ENCODE measurements around the gene TMCC1. TPM values are rescaled to one million over a fixed set of nuclear protein-coding genes. Genes with fewer than 3 reads are reported as not detected.

TMCC1 gene
- total RNA-seq, 1 donor from 2014 or later, result 33.4 TPM

DNA sequence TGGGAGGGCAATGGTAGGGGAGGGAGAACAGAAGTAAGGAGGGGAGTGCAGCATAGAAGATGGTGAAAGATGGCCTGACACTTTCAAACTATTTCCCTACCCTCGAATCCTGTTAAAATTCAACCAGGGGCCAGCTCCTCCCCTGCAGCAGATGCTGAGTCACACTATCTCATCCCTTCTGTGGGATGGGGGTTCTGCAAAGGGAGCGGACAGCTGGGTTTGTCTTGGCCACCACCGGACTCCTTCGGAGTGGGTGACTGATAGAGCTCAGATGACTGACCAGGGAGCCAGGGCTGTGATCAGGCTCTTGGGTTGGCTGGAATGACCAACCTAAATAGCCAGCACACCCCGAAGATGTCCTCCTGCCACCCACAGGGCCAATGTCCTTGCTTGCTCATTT lies 33.6 kb upstream of the TMCC1 start:
- TF ChIP-seq, protein P1, sequence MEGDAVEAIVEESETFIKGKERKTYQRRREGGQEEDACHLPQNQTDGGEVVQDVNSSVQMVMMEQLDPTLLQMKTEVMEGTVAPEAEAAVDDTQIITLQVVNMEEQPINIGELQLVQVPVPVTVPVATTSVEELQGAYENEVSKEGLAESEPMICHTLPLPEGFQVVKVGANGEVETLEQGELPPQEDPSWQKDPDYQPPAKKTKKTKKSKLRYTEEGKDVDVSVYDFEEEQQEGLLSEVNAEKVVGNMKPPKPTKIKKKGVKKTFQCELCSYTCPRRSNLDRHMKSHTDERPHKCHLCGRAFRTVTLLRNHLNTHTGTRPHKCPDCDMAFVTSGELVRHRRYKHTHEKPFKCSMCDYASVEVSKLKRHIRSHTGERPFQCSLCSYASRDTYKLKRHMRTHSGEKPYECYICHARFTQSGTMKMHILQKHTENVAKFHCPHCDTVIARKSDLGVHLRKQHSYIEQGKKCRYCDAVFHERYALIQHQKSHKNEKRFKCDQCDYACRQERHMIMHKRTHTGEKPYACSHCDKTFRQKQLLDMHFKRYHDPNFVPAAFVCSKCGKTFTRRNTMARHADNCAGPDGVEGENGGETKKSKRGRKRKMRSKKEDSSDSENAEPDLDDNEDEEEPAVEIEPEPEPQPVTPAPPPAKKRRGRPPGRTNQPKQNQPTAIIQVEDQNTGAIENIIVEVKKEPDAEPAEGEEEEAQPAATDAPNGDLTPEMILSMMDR (IDR thresholded peaks at IDR 0.05), result no peak
- H3K4me1 ChIP-seq, result no peaks in the 10 kb centered on the region
- peaks cover 15% of the 10 kb centered on the region for H3K9me3 ChIP-seq
- intact Hi-C loops (cut with DNase I), result no loop called here
- no peaks in the 10 kb centered on the region for H3K27me3 ChIP-seq (ENCODE audit: low read depth)
- ATAC-seq, result no peak
- no peaks in the 10 kb centered on the region for H3K36me3 ChIP-seq
- no peak overlapping the region for H3K4me3 ChIP-seq
- no peak for DNase-seq
- no peak overlapping the region for H3K27ac ChIP-seq

DNA sequence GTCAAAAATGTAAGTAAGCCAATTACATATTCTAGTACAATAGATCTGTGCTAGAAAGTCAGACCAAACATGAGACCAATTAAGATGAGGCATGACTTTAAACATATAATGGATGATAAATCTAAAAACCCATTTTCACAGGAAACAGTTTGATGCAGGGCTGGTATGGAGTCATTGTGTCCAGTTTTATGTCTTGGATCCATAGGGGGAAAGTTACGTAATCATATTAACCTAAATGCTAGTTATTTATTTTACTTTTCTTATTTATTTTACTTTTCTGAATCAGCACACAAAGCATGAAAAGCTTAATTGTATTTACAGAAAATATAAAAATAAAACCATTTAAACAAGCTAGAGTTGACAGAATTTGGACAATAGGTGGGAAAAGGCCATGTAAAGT lies 26.3 kb upstream of the TMCC1 start:
- intact Hi-C loops (cut with DNase I), result no loop called here
- ATAC-seq, result no peak

DNA sequence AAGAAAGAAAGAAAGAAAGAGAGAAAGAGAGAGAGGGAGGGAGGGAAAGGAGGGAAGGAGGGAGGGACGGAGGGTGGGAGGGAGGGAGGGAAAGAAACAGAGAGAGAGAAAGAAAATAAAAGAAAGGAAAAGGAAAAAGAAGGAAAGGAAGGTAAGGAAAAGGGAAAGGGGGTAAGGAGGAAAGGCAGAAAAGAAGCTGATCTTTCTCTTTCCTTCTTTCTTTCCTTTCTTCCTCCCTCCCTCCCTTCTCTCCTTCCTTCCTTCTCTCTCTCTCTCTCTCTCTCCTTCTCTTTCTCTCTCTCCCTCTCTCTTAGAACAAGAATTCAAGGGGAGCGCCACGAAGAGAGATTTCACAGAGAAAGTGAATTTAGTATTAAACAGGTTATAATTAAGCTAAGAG lies 25.8 kb upstream of the TMCC1 start:
- H3K4me1 ChIP-seq, result no peaks in the 10 kb centered on the region
- ATAC-seq (no peak), DNase-seq (no peak)
- intact Hi-C loops (cut with DNase I), result no loop called here
- H3K9me3 ChIP-seq, result peaks cover 33% of the 10 kb centered on the region
- TF ChIP-seq, protein P1 (IDR thresholded peaks at IDR 0.05), result no peak
- no peaks in the 10 kb centered on the region for H3K27me3 ChIP-seq (ENCODE audit: low read depth)
- H3K4me3 ChIP-seq, result no peak overlapping the region
- no peaks in the 10 kb centered on the region for H3K36me3 ChIP-seq
- H3K27ac ChIP-seq, result no peak overlapping the region

More for the DNA sequence above, 26.3 kb upstream of the TMCC1 start:
- Histone ChIP-seq H3K4me1 (no peaks in the 10 kb centered on the region), H3K9me3 (peaks cover 33% of the 10 kb centered on the region), H3K4me3 (no peak overlapping the region), H3K27me3 (ENCODE audit: low read depth) (no peaks in the 10 kb centered on the region), H3K36me3 (no peaks in the 10 kb centered on the region), H3K27ac (no peak overlapping the region)
- TF ChIP-seq, protein P1 (IDR thresholded peaks at IDR 0.05), result no peak
- DNase-seq, result no peak

DNA sequence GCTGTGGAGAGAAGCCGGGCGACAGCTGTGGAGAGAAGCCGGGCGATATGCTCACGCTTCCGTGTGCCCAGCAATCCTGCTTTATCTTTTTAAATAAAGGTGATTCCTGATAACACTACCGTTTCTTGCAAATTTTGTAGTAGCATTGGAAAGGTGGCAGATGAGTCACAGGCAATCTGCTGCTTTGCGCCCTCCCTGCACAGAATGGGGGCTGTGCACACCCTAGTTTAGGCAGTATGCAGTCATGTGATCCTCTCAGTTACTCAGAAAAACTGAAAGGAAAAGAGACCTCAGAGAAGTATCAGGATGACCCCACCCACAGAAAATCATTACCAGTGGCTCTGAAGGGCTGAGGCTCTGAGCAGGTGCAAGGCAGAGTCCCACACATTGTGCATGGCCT lies 24.9 kb upstream of the TMCC1 start:
- Histone ChIP-seq H3K9me3 (peaks cover 33% of the 10 kb centered on the region), H3K27me3 (ENCODE audit: low read depth) (no peaks in the 10 kb centered on the region), H3K27ac (no peak overlapping the region), H3K36me3 (no peaks in the 10 kb centered on the region), H3K4me3 (no peak overlapping the region), H3K4me1 (no peaks in the 10 kb centered on the region)
- intact Hi-C loops (cut with DNase I), result no loop called here
- TF ChIP-seq, protein P1 (IDR thresholded peaks at IDR 0.05), result no peak
- DNase-seq, result no peak
- ATAC-seq, result no peak

DNA sequence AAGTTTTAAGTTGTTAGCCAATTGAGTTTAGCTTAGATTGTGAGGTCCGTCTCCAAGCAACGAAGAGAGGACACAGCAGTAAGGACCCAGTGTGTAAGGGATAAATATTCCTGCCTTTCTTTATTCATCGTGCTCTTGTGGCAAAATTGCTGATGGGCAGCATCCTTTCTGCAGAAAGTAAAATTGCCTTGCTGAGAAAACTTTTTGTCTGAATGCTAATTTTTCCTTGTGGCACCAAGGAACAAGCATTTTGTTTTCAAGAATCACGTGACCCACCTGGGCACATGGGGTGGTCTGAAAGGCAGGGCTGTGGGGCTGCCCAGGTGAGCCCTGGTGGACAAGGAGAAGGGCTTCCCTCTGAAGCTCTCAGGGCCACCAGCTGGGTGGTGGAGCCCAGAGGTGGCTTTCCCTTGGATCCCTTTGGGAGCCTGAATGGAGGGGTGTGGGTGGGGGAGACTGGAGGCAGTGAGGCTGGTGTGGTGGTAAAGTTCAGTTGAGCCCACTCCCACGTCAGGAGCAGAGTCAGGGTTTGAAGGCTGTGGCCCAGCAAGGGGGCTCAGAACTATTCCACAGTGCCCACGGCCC lies 24.0 kb upstream of the TMCC1 start:
- TF ChIP-seq, protein P1 (IDR thresholded peaks at IDR 0.05), result no peak
- Histone ChIP-seq H3K9me3 (peaks cover 30% of the 10 kb centered on the region), H3K27me3 (ENCODE audit: low read depth) (no peaks in the 10 kb centered on the region), H3K36me3 (no peaks in the 10 kb centered on the region), H3K4me1 (no peaks in the 10 kb centered on the region), H3K4me3 (no peak overlapping the region), H3K27ac (no peak overlapping the region)
- intact Hi-C loops (cut with DNase I), result no loop called here
- no peak for DNase-seq
- no peak for ATAC-seq

All from lower lobe of right lung (tissue), 2 donors.